ENCODE data around the gene PIP4K2C. TPM values are rescaled to one million over a fixed set of nuclear protein-coding genes. Genes with fewer than 3 reads are reported as not detected.

Gene PIP4K2C
- polyA plus RNA-seq, 1 experiment, result 30.1 TPM

DNA sequence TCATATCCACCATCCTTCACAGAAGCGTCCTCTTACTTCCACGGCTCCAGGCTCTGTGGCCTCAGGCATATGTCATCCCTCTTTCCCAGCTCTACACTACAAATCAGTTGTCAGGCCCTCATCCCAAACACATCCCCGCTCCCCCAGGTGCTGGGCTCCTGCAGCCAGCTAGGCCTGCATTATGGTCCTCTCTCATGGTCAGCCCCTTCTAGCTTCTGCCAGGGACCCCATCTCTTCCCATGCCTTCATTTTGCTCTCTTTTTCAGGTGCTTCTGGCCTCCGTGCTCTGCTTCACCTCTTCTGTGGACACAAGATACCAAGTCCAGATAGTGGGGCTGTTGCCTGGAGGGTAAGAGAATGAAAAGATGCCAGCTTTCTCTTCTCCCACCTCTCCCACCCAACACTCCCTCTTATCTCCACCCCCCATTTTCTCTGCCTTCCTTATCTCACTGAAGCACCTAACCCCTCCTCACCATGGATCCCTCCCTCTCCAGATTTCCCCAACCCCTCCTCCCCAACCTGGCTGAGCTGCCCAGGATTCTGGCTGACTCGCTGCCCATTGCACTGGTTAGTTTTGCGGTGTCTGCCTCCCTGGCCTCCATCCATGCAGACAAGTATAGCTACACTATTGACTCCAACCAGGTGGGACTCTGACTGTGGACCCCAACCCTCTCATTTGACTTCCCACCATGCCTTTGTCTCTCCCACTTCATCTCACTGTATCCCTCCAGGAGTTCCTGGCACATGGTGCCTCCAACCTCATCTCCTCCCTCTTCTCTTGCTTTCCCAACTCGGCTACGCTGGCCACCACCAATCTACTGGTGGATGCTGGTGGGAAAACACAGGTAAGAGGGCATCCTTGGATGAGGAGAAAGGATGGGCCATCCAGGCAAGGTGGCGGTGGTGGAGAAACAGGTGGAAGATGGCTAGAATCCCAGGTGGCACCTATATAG is 31.6 kb downstream of the PIP4K2C start:
- ChIA-PET POLR2A (no interaction called here), CTCF (interaction anchor here (0.6 to 17.5 kb wide), 14 partner anchors 10 to 170 kb away, joined by 3 to 257 read pairs (median 4); partner anchors contain the start of genes ARHGEF25, B4GALNT1 and PIP4K2C)
- Histone ChIP-seq H3K27me3 (ENCODE audit: control insufficient read depth, insufficient read depth, low read length) (peaks cover 33% of the 10 kb centered on the region), H3K4me3 (ENCODE audit: low read depth, low read length) (no peak overlapping the region), H3K36me3 (ENCODE audit: control insufficient read depth, insufficient read depth, low read length) (no peaks in the 10 kb centered on the region)
- DNase-seq (ENCODE audit: low read depth), result no peak
- TF ChIP-seq, protein P1, sequence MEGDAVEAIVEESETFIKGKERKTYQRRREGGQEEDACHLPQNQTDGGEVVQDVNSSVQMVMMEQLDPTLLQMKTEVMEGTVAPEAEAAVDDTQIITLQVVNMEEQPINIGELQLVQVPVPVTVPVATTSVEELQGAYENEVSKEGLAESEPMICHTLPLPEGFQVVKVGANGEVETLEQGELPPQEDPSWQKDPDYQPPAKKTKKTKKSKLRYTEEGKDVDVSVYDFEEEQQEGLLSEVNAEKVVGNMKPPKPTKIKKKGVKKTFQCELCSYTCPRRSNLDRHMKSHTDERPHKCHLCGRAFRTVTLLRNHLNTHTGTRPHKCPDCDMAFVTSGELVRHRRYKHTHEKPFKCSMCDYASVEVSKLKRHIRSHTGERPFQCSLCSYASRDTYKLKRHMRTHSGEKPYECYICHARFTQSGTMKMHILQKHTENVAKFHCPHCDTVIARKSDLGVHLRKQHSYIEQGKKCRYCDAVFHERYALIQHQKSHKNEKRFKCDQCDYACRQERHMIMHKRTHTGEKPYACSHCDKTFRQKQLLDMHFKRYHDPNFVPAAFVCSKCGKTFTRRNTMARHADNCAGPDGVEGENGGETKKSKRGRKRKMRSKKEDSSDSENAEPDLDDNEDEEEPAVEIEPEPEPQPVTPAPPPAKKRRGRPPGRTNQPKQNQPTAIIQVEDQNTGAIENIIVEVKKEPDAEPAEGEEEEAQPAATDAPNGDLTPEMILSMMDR (IDR thresholded peaks at IDR 0.05; ENCODE audit: insufficient read depth, low read depth, low read length), result no peak

DNA sequence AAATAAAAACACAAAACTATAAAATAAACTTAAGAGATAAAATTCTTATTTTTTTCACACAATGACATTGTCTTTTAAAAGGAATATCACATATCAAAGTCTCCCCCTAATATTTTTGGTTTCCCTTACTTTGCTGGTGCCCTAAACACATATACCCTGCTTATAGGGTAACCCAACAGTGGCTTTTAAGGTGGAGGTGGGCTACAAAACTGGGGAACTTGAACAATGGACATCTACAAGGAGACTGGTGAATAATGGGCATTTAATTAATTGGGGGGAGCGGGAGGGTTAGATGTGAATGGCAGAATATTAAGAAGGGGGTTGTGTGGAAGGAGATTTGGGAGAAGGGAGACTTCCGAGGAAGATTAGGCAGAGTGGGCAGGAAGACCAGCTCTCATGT is 32.4 kb downstream of the PIP4K2C start:
- ChIA-PET CTCF (interaction anchor here (1.2 to 17.5 kb wide), 4 partner anchors 9 to 41 kb away, joined by 3 to 257 read pairs (median 18); partner anchors contain the start of genes ARHGEF25 and B4GALNT1), POLR2A (no interaction called here)
- no peak for DNase-seq (ENCODE audit: low read depth)
- Histone ChIP-seq H3K27me3 (ENCODE audit: control insufficient read depth, insufficient read depth, low read length) (peaks cover 36% of the 10 kb centered on the region), H3K36me3 (ENCODE audit: control insufficient read depth, insufficient read depth, low read length) (no peaks in the 10 kb centered on the region), H3K4me3 (ENCODE audit: low read depth, low read length) (no peak overlapping the region)
- TF ChIP-seq, protein P1 (IDR thresholded peaks at IDR 0.05; ENCODE audit: insufficient read depth, low read depth, low read length), result no peak

DNA sequence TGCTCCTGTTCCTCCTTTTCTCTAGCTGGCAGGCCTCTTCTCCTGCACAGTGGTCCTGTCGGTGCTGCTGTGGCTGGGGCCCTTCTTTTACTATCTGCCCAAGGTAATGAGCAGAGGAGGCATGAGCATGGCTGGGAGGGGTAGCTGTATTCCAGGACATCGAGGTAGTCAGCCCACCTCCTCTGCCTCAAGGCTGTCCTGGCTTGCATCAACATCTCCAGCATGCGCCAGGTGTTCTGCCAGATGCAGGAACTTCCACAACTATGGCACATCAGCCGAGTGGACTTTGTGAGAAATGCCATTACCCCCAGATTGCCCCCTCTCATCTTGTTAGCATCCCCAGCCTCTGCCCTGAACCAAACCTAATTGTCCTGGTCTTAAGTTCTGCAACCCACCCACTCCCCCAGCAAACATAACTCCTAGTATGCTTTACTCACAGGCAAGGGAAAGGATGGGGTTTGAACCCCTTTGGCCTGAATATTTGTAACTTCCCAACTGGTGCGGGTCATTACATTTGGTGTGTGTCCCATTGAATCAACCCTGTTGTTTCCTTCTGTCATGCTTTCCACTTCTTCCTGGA is 32.9 kb downstream of the PIP4K2C start:
- DNase-seq (ENCODE audit: low read depth), result no peak
- Histone ChIP-seq H3K36me3 (ENCODE audit: control insufficient read depth, insufficient read depth, low read length) (no peaks in the 10 kb centered on the region), H3K27me3 (ENCODE audit: control insufficient read depth, insufficient read depth, low read length) (peaks cover 38% of the 10 kb centered on the region), H3K4me3 (ENCODE audit: low read depth, low read length) (no peak overlapping the region)
- TF ChIP-seq, protein P1 (IDR thresholded peaks at IDR 0.05; ENCODE audit: insufficient read depth, low read depth, low read length), result no peak
- ChIA-PET POLR2A (no interaction called here), CTCF (interaction anchor here (1.2 to 17.5 kb wide), 3 partner anchors 9 to 42 kb away, joined by 6 to 257 read pairs (median 8); partner anchors contain the start of genes B4GALNT1 and PIP4K2C)

DNA sequence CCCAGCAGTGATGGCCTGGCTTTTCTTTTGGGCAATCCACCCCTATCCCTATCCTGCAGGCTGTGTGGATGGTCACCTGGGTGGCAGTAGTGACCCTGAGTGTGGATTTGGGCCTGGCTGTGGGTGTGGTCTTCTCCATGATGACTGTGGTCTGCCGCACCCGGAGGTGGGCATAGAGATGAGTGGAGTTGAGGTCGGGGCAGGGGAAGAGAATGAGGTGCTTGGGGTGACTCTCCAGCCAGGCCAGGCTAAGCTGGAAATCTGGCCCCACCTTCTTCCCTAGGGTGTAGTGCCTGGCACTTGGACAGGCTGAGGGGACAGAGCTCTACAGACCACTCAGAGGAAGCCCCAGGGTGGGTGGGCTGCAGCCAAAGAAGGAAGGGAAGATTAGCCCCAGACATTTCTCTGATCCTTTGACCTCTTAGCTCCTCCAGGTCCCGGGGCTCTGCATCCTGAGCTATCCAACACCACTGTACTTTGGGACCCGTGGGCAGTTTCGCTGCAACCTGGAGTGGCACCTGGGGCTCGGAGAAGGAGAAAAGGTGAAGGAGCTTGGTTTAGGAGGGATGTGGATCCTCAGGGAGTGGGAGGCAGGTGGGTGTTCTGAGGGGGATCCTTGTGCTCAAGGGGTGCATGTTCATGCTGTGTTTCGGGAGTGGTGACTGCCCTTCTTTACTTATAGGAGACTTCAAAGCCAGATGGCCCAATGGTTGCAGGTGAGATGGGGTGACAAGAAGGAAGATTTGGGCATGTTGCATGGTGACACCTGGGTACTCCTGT is 33.6 kb downstream of the PIP4K2C start:
- ChIA-PET CTCF (interaction anchor here (1.2 to 17.5 kb wide), 4 partner anchors 8 to 69 kb away, joined by 3 to 257 read pairs (median 7); partner anchors contain the start of genes B4GALNT1, OS9 and PIP4K2C), POLR2A (no interaction called here)
- no peak overlapping the region for H3K4me3 ChIP-seq (ENCODE audit: low read depth, low read length)
- DNase-seq (ENCODE audit: low read depth), result no peak
- TF ChIP-seq, protein P1 (IDR thresholded peaks at IDR 0.05; ENCODE audit: insufficient read depth, low read depth, low read length), result no peak
- H3K36me3 ChIP-seq (ENCODE audit: control insufficient read depth, insufficient read depth, low read length), result no peaks in the 10 kb centered on the region
- peaks cover 38% of the 10 kb centered on the region for H3K27me3 ChIP-seq (ENCODE audit: control insufficient read depth, insufficient read depth, low read length)

Measured in BJ (cell line).